GM12878 (cell line): ENCODE measurements around the gene NSA2. TPM values are rescaled to one million over a fixed set of nuclear protein-coding genes. Genes with fewer than 3 reads are reported as not detected.

Experiments
- ATAC-seq: fragments of 200-7000 bp; cut with Tn5 transposase; 3 replicates; pipeline ENCODE4 v1.9.1; 2020; ENCODE audit warnings: mild to moderate bottlenecking, moderate library complexity
- BruUV-seq: library from RNA; stranded (reverse); fragments of 400-500 nt; replicated peaks from 2 replicates; lab custom pipeline; 2021; lab: Mats Ljungman, UMichigan
- CTCF ChIA-PET: fragments of 300-600 bp; sonication (Branson Sonifier 250); formaldehyde crosslinking; extraction: SDS; loops from one replicate; lab custom pipeline; 2021; ENCODE audit warnings: inconsistent platforms; lab: Yijun Ruan, JAX
- POLR2A ChIA-PET: fragments of 350-600 bp; formaldehyde crosslinking; extraction: SDS; loops from one replicate; lab custom pipeline; 2021; ENCODE audit warnings: inconsistent platforms; lab: Charles Lee
- RAD21 ChIA-PET: fragments of 300-600 bp; sonication (Branson Sonifier 250); formaldehyde crosslinking; loops from one replicate; lab custom pipeline; 2023; ENCODE audit warnings: antibody characterized with exemption; ENCODE audit not compliant: unreplicated experiment; lab: Charles Lee
- SMC1A ChIA-PET: fragments of 300-600 bp; sonication (Branson Sonifier 250); formaldehyde crosslinking; loops from one replicate; lab custom pipeline; 2023; ENCODE audit not compliant: unreplicated experiment, uncharacterized antibody; lab: Charles Lee
- DNase-seq: peaks from one replicate; pipeline ENCODE4 v3.0.0-alpha.2; 2011; ENCODE audit warnings: low read depth, low spot score
- FAIRE-seq: peaks from 3 replicates; lab custom pipeline; 2011; peaks lifted over from hg19 to GRCh38; lab: Jason Lieb, UNC
- H2AFZ ChIP-seq: 2 replicates; pipeline ENCODE4 v1.6.0; 2011; ENCODE audit warnings: low read depth, low read length, control low read depth; ENCODE audit not compliant: control insufficient read depth
- H3K27ac ChIP-seq: 2 replicates; pipeline ENCODE4 v1.5.1; 2011; ENCODE audit warnings: control low read depth; ENCODE audit not compliant: control insufficient read depth, insufficient read depth
- H3K27me3 ChIP-seq, 2 experiments: replicated peaks in 1 of 2; 2 replicates each; pipeline versions ENCODE4 v1.6.0 to v1.6.1; 2011; ENCODE audit warnings: low read length in 1 of 2; ENCODE audit not compliant: control insufficient read depth in 2 of 2, insufficient read depth in 2 of 2
- H3K36me3 ChIP-seq, 2 experiments: 2 replicates each; pipeline ENCODE4 v1.5.1; 2011; ENCODE audit warnings: low read length in 1 of 2; ENCODE audit not compliant: control insufficient read depth in 2 of 2, insufficient read depth in 2 of 2
- H3K4me1 ChIP-seq: 2 replicates; pipeline ENCODE4 v1.6.1; 2011; ENCODE audit warnings: mild to moderate bottlenecking, low read length, moderate library complexity, mixed read lengths; ENCODE audit not compliant: control insufficient read depth, insufficient read depth
- H3K4me2 ChIP-seq: 2 replicates; pipeline ENCODE4 v1.6.0; 2011; ENCODE audit warnings: control low read depth; ENCODE audit not compliant: control insufficient read depth, insufficient read depth
- H3K4me3 ChIP-seq: fragments of 200-600 bp; sonication (generic); 2 replicates; pipeline ENCODE4 v1.5.1; 2016
- H3K79me2 ChIP-seq: 2 replicates; pipeline ENCODE4 v1.6.0; 2011; ENCODE audit warnings: low read length; ENCODE audit not compliant: control insufficient read depth, insufficient read depth
- H3K9ac ChIP-seq: 2 replicates; pipeline ENCODE4 v1.8.0; 2011; ENCODE audit warnings: low read length, control low read depth, mixed read lengths; ENCODE audit not compliant: control insufficient read depth, insufficient read depth
- H3K9me3 ChIP-seq: replicated peaks from 3 replicates; pipeline ENCODE4 v1.5.1; 2011; ENCODE audit warnings: mild to moderate bottlenecking, low read length; ENCODE audit not compliant: control insufficient read depth, insufficient read depth
- H4K20me1 ChIP-seq: 2 replicates; pipeline ENCODE4 v1.6.0; 2011; ENCODE audit not compliant: control insufficient read depth, insufficient read depth
- E2F8 ChIP-seq: fragments of 450-650 bp; IDR thresholded peaks from 2 replicates; pipeline ENCODE4 v1.6.1; 2018; ENCODE audit warnings: mild to moderate bottlenecking, low read depth, moderate library complexity; ENCODE audit not compliant: partially characterized antibody
- HCFC1 ChIP-seq: fragments of 150-350 bp; IDR thresholded peaks from 2 replicates; pipeline ENCODE4 v1.6.1; 2014; ENCODE audit warnings: low read length
- MYC ChIP-seq: IDR thresholded peaks from 2 replicates; pipeline ENCODE4 v1.6.1; 2011; ENCODE audit warnings: mild to moderate bottlenecking, low read length, moderate library complexity, inconsistent platforms; ENCODE audit not compliant: insufficient read depth, insufficient replicate concordance, insufficient read length, severe bottlenecking
- NRF1 ChIP-seq: conservative IDR thresholded peaks from 2 replicates; pipeline ENCODE4 v1.6.1; 2011; ENCODE audit warnings: mild to moderate bottlenecking, low read depth, low read length, improper control_type of control experiment
- PML ChIP-seq: IDR thresholded peaks from 2 replicates; pipeline ENCODE4 v1.6.1; 2012; ENCODE audit warnings: low read length, inconsistent platforms
- SIX5 ChIP-seq: IDR thresholded peaks from 2 replicates; pipeline ENCODE4 v1.6.1; 2011; ENCODE audit warnings: mild to moderate bottlenecking, low read depth, low read length, moderate library complexity; ENCODE audit not compliant: severe bottlenecking
- WGBS: methylation state at CpG from one replicate; pipeline ENCODE4 v1.1.6; 2016; ENCODE audit warnings: low lambda C conversion rate; ENCODE audit not compliant: insufficient replicate concordance, insufficient coverage; ENCODE audit errors: missing lambda C conversion rate; 5-methylcytosine and 5-hydroxymethylcytosine counted together
- in situ Hi-C: fragments of 300-500 bp; cut with MboI; formaldehyde crosslinking; loops from 9 replicates; pipeline ENCODE4 v1.14.3; 2018; ENCODE audit warnings: mixed read lengths
- intact Hi-C: fragments of 100-400 bp; cut with micrococcal nuclease; formaldehyde crosslinking; loops from one replicate; pipeline ENCODE4 v1.14.2; 2022; ENCODE audit not compliant: unreplicated experiment
- polyA plus RNA-seq, 11 experiments: library from polyadenylated mRNA; depleted of rRNA in 4 of 11; unstranded in 6 of 11; stranded (reverse) in 5 of 11; fragments of >200 nt; fragmentation: Nextera tagmentation in 4 of 11; fragmentation: Illumina TruSeq in 1 of 11; extraction: Ambion mirVana in 4 of 11; extraction: Trizol in 1 of 11; gene quantifications; 1 replicate in 1 of 11; 2 replicates in 10 of 11; pipeline versions ENCODE4 v1.2.1 to v1.2.3, GENCODE V29; 2011 to 2016; ENCODE audit warnings: inconsistent platforms in 2 of 11, missing spikeins in 2 of 11, low read depth in 1 of 11
- total RNA-seq, 4 experiments: library from RNA; depleted of rRNA in 3 of 4; stranded (reverse); fragments of >200 nt in 3 of 4; fragmentation: Illumina TruSeq in 1 of 4; extraction: Trizol in 1 of 4; gene quantifications; 2 replicates each; pipeline versions ENCODE4 v1.2.1 to v1.2.3, GENCODE V29; 2013 to 2021
- TF ChIP-seq, protein P1 (sequence below): fragments of 450-650 bp; IDR thresholded peaks from 2 replicates; pipeline ENCODE4 v1.6.1; 2017; ENCODE audit warnings: low read depth, mild to moderate bottlenecking, moderate library complexity

The NSA2 gene
- total and polyA plus RNA-seq, 10 of the 15 experiments (the other 5 are each of a cell fraction or from before 2014, with no cell fraction given), result 77.8 to 317 (median 143) TPM

GRCh38 chr5:74801197-74801596, 34.1 kb downstream of the NSA2 start:
- RAD21 ChIA-PET, result no interaction called here

More at GRCh38 chr5:74801197-74801596, 34.1 kb downstream of the NSA2 start:
- intact Hi-C loops (no loop called here), in situ Hi-C loops (no loop called here)
- DNase-seq (no peak), ATAC-seq (no peak), FAIRE-seq (no peak)
- no TSS peak for BruUV-seq
- no peaks in the 10 kb centered on the region for H3K36me3 ChIP-seq
- H3K27ac ChIP-seq, result no peak overlapping the region
- H3K79me2 ChIP-seq, result no peaks in the 10 kb centered on the region
- no peak overlapping the region for H2AFZ ChIP-seq
- H4K20me1 ChIP-seq, result no peaks in the 10 kb centered on the region
- TF ChIP-seq, protein P1, sequence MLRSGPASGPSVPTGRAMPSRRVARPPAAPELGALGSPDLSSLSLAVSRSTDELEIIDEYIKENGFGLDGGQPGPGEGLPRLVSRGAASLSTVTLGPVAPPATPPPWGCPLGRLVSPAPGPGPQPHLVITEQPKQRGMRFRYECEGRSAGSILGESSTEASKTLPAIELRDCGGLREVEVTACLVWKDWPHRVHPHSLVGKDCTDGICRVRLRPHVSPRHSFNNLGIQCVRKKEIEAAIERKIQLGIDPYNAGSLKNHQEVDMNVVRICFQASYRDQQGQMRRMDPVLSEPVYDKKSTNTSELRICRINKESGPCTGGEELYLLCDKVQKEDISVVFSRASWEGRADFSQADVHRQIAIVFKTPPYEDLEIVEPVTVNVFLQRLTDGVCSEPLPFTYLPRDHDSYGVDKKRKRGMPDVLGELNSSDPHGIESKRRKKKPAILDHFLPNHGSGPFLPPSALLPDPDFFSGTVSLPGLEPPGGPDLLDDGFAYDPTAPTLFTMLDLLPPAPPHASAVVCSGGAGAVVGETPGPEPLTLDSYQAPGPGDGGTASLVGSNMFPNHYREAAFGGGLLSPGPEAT, result no peak
- TF ChIP-seq NRF1, result no peak
- TF ChIP-seq E2F8, result no peak
- TF ChIP-seq PML, result no peak
- TF ChIP-seq SIX5, result no peak
- no peak for TF ChIP-seq HCFC1
- no peak for TF ChIP-seq MYC
- no peak overlapping the region for H3K4me3 ChIP-seq
- ChIA-PET POLR2A (no interaction called here), CTCF (no interaction called here), SMC1A (no interaction called here)
- H3K27me3 ChIP-seq, result no peaks in the 10 kb centered on the region; a peak in 1 of 4 replicates
- no peak overlapping the region for H3K9ac ChIP-seq
- H3K4me2 ChIP-seq, result no peak overlapping the region
- H3K4me1 ChIP-seq, result no peaks in the 10 kb centered on the region
- no peaks in the 10 kb centered on the region for H3K9me3 ChIP-seq
- 27% methylated on average over 3 of the region's 3 CpGs for WGBS
